Thymus (tissue), 11 donors: ENCODE measurements around the gene AP4M1. TPM values are rescaled to one million over a fixed set of nuclear protein-coding genes. Genes with fewer than 3 reads are reported as not detected.
"Not testable (repeated sequence)": the region's sequence is repeated elsewhere in the genome, so short reads cannot be mapped to it uniquely, and the experiment has no call there.

ENCODE experiments used
- DNase-seq, 9 donors: peaks; one replicate each; pipeline ENCODE4 v3.0.0-alpha.2; 2013; ENCODE audit warnings: low spot score in 9 of 9, low read depth in 6 of 9, missing footprints in 1 of 9
- H3K27ac ChIP-seq, 2 donors: one replicate each; pipeline ENCODE4 v1.5.1; 2013; ENCODE audit warnings: control low read depth in 1 of 2, low read depth in 1 of 2, low read length in 1 of 2, mild to moderate bottlenecking in 1 of 2, moderate library complexity in 1 of 2
- H3K27me3 ChIP-seq, 2 donors: one replicate each; pipeline ENCODE4 v1.5.1; 2013; ENCODE audit warnings: low read length in 1 of 2; ENCODE audit not compliant: control insufficient read depth in 2 of 2, insufficient read depth in 1 of 2
- H3K36me3 ChIP-seq, 2 donors: one replicate each; pipeline ENCODE4 v1.5.1; 2013; ENCODE audit warnings: low read length in 1 of 2, mild to moderate bottlenecking in 1 of 2, moderate library complexity in 1 of 2; ENCODE audit not compliant: control insufficient read depth in 2 of 2, insufficient read depth in 2 of 2
- H3K4me1 ChIP-seq, 2 donors: one replicate each; pipeline ENCODE4 v1.5.1; 2013; ENCODE audit warnings: low read length in 2 of 2; ENCODE audit not compliant: control insufficient read depth in 2 of 2, insufficient read depth in 2 of 2
- H3K4me3 ChIP-seq, 2 donors: one replicate each; pipeline ENCODE4 v1.5.1; 2013; ENCODE audit warnings: low read length in 2 of 2, control low read depth in 1 of 2, mild to moderate bottlenecking in 1 of 2
- H3K9me3 ChIP-seq, 2 donors: one replicate each; pipeline ENCODE4 v1.5.1; 2013; ENCODE audit warnings: low read length in 1 of 2, mild to moderate bottlenecking in 1 of 2; ENCODE audit not compliant: control insufficient read depth in 2 of 2, insufficient read depth in 1 of 2
- WGBS: extraction: QIAGEN DNeasy Blood & Tissue Kit; methylation state at CpG from one replicate; pipeline ENCODE4 v1.1.7; 2013; 5-methylcytosine and 5-hydroxymethylcytosine counted together
- polyA plus RNA-seq: library from polyadenylated mRNA; stranded (reverse); fragments of 200-250 nt; gene quantifications from one replicate; pipeline ENCODE4 v1.2.3, GENCODE V29; 2013
- total RNA-seq: library from RNA; stranded (reverse); fragments of 120-200 nt; gene quantifications from one replicate; pipeline ENCODE4 v1.2.4, GENCODE V29; 2013
- donor health status: healthy.

The AP4M1 gene
- total and polyA plus RNA-seq, 2 donors, result 12.7 to 14.2 TPM

DNA sequence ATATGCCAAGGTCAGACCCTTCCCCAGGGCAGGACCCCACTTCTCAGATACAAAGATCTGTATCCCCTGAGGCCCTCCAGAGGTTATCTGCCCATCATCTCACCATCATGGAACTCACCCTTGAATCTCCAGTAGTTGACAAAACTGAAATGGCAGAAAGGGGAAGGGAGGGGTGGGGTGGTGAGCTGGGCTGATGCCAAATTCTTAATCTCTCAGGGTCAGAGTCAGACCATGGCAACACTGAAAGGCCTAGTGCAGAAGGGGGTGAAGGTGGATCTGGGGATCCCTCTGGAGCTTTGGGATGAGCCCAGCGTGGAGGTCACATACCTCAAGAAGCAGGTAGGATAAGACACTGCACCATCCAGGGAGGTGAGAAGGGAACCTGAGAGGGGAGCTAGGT lies 21.1 kb downstream of the AP4M1 start:
- DNase-seq, result no peak
- no peaks in the 10 kb centered on the region for H3K27me3 ChIP-seq
- no peak overlapping the region for H3K27ac ChIP-seq
- 100% methylated on average over 1 of the region's 1 CpG for WGBS
- H3K4me1 ChIP-seq, result peaks cover 11 to 40% of the 10 kb centered on the region in 2 donors
- H3K4me3 ChIP-seq, result no peak overlapping the region
- peaks cover 0 to 10% of the 10 kb centered on the region in 2 donors for H3K9me3 ChIP-seq
- H3K36me3 ChIP-seq, result peaks cover 9 to 13% of the 10 kb centered on the region in 2 donors

DNA sequence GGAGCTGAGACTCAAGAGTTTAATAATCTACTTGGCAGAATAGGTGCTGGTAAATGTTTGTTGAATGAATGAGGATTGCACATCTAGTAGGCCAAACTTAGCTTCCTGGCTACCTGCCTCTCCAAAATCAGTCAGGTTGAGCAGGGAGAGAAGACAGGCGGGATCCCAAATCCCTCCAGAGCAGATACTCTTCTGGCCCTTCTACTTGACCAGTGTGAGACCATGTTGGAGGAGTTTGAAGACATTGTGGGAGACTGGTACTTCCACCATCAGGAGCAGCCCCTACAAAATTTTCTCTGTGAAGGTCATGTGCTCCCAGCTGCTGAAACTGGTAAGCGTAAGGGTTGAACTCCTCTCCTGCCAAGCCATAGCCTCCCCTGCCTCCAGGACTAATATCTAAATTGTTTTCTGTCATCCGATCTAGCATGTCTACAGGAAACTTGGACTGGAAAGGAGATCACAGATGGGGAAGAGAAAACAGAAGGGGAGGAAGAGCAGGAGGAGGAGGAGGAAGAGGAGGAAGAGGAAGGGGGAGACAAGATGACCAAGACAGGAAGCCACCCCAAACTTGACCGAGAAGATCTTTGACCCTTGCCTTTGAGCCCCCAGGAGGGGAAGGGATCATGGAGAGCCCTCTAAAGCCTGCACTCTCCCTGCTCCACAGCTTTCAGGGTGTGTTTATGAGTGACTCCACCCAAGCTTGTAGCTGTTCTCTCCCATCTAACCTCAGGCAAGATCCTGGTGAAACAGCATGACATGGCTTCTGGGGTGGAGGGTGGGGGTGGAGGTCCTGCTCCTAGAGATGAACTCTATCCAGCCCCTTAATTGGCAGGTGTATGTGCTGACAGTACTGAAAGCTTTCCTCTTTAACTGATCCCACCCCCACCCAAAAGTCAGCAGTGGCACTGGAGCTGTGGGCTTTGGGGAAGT lies 23.1 kb downstream of the AP4M1 start:
- 89% methylated on average over 4 of the region's 4 CpGs for whole genome bisulfite sequencing
- peak overlapping the region in 1 of 2 donors; percentile 8 for H3K27ac ChIP-seq

DNA sequence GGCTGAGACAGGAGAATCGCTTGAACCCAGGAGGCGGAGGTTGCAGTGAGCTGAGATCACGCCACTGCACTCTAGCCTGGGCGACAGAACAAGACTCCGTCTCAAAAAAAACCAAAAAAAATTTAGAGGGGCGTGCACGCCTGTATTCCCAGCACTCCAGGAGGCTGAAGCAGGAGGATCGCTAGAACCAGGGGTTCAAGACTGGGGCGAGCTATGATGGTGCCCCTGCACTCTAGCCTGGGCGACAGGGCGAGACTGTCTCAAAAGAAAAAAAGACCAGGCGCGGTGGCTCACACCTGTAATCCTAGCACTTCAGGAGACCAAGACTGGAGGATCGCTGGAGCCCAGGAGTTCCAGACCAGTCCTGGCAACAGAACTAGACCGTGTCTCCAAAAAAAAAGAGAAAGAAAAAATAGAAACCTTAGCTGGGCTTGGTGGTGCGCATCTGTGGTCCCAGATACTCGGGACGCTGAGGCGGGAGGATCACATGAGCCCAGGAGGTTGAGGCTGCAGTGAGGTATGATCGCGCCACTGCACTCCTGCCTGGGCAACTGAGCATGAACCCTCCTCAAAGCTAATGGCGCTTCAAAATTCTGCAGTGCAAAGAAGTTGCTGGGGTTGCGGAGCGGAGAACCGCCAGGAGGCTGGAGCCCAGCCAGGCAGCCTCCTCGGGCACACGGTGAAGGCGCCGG lies 24.9 kb downstream of the AP4M1 start:
- no peaks in the 10 kb centered on the region for H3K9me3 ChIP-seq
- peak in 1 of 9 donors; percentile 23 for DNase-seq
- peak overlapping the region; percentile 95 to 100 for H3K27ac ChIP-seq
- no peaks in the 10 kb centered on the region for H3K27me3 ChIP-seq
- 17% methylated on average over 29 of the region's 29 CpGs for WGBS
- peak overlapping the region; percentile 71 to 92 for H3K4me3 ChIP-seq
- peaks cover 11 to 39% of the 10 kb centered on the region in 2 donors for H3K4me1 ChIP-seq
- peaks cover 9 to 13% of the 10 kb centered on the region in 2 donors for H3K36me3 ChIP-seq

More for the DNA sequence above, 23.1 kb downstream of the AP4M1 start:
- DNase-seq, result no peak
- H3K4me1 ChIP-seq, result peaks cover 15 to 45% of the 10 kb centered on the region in 2 donors
- H3K4me3 ChIP-seq, result no peak overlapping the region
- peaks cover 9 to 13% of the 10 kb centered on the region in 2 donors for H3K36me3 ChIP-seq
- H3K9me3 ChIP-seq, result peaks cover 0 to 4% of the 10 kb centered on the region in 2 donors
- no peaks in the 10 kb centered on the region for H3K27me3 ChIP-seq

DNA sequence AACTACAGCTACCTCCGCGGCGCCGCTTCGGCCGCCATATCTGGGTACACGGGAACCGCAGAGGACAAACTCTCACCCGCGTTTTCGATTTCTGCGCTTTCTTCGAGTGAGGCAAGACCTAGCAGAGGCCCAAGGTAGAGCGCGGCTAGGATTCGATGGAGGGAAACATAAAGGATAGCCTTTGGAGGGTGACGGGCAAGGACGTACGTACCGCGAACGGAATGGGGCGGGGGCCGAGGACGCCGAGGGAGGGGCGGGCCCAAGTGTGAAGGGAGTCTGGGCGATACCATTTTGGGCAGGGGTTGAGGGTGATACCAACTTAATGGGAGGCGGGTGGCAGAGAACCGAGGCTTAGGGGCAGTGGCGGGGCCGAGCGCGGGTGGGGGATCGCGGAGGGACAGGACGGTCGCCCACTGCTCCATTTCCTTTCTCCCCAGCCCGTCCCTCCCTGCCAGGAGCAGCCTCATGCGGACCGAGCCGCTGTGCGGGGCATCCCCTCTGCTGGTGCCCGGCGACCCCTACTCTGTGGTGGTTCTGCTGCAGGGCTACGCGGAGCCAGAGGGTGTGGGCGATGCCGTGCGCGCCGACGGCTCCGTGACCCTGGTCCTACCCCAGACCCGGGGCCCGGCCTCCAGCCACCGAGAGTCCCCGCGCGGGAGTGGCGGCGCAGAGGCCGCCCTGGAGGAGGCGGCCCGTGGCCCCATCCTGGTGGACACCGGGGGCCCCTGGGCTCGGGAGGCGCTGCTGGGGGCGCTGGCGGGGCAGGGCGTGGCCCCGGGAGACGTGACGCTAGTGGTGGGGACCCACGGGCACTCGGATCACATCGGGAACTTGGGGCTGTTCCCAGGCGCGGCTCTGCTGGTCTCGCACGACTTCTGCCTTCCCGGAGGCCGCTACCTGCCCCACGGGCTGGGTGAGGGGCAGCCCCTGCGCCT lies 25.8 kb downstream of the AP4M1 start, which contains the start of gene MBLAC1:
TSS of gene MBLAC1 (plus strand) at position 37 of the 935 bp plus-strand sequence. CDS start at position 466, 429 bp downstream.
- Histone ChIP-seq H3K36me3 (peaks cover 9 to 10% of the 10 kb centered on the region in 2 donors), H3K9me3 (no peaks in the 10 kb centered on the region), H3K27me3 (no peaks in the 10 kb centered on the region), H3K4me1 (peaks cover 11 to 44% of the 10 kb centered on the region in 2 donors), H3K27ac (peak within 1 kb of the TSS; percentile 95 to 100), H3K4me3 (peak within 1 kb of the TSS; percentile 71 to 92)
- peak; percentile 90 to 98 (median 96) for DNase-seq
- WGBS, result under 1% methylated on average over 85 of the region's 85 CpGs

DNA sequence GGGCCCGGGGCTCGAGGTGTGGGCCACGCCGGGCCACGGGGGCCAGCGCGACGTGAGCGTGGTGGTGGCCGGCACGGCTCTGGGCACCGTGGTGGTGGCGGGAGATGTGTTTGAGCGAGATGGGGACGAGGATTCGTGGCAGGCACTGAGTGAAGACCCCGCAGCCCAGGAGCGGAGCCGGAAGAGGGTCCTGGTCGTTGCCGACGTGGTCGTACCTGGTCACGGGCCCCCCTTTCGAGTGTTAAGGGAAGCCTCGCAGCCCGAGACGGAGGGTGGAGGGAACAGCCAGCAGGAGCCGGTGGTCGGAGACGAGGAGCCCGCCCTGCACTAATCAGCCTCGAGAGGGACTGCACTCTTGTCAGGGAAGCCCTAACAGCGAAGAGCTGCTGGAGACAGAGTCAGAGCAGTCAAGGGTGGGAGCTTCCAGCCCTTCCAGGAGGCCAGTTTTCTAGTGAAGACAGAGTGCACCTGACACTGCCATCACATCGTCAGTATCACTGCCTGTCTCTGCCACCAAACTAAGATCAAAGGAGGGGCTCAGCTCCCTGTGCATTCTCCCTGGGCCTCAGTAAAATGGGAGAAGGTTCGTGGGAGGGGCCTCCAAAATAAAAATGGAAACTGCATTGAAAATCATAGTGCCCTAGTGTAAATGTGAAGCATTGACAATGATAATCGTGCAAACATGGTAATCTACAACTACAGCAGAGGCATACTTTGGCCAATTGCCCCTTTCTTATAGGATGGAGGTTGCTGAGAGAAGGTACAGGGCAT lies 26.6 kb downstream of the AP4M1 start:
- peak overlapping the region; percentile 71 to 92 for H3K4me3 ChIP-seq
- H3K9me3 ChIP-seq, result no peaks in the 10 kb centered on the region
- whole genome bisulfite sequencing, result 4% methylated on average over 37 of the region's 37 CpGs
- H3K36me3 ChIP-seq, result peaks cover 5 to 7% of the 10 kb centered on the region in 2 donors
- H3K27me3 ChIP-seq, result no peaks in the 10 kb centered on the region
- peak in 6 of 9 donors; percentile 33 to 73 (median 40) for DNase-seq
- H3K27ac ChIP-seq, result peak overlapping the region; percentile 95 to 100
- H3K4me1 ChIP-seq, result peaks cover 11 to 53% of the 10 kb centered on the region in 2 donors

DNA sequence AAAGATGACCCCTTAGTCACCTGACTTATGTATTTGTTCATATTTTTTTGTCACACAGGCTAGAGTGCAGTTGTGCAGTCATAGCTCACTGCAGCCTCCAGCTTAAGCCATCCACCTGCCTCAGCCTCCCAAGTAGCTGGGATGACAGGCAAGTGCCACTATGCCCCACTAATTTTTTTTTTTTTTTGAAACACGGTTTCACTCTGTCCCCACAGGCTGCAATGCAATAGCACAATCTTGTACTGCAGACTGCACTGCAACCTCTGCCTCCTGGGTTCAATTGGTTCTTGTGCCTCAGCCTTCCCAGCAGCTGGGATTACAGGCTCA lies 27.2 kb downstream of the AP4M1 start:
- H3K36me3 ChIP-seq, result peaks cover 5 to 7% of the 10 kb centered on the region in 2 donors
- no peak for DNase-seq
- H3K27me3 ChIP-seq, result no peaks in the 10 kb centered on the region
- 83% methylated on average over 1 of the region's 1 CpG for WGBS
- H3K4me1 ChIP-seq, result peaks cover 11 to 54% of the 10 kb centered on the region in 2 donors
- no peak overlapping the region for H3K4me3 ChIP-seq
- no peaks in the 10 kb centered on the region for H3K9me3 ChIP-seq
- peak overlapping the region in 1 of 2 donors; percentile 95 for H3K27ac ChIP-seq

DNA sequence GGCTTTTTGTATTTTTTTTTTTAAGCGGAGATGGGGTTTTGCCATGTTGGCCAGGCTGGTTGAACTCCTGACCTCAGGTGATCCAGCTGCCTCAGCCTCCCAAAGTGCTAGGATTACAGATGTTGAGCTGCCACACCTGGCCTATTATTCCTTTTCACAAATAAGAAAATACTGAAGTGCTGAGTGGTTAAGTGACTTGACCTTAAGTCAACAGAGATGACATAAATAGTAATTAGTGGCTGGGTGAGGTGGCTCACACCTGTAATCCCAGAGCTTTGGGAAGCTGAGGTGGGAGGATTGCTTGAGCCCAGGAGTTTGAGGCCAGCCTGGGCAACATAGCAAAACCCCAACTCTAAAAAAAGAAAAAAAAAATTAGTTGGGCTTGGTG lies 28.8 kb downstream of the AP4M1 start:
- peaks cover 11 to 47% of the 10 kb centered on the region in 2 donors for H3K4me1 ChIP-seq

More for the DNA sequence above, 28.8 kb downstream of the AP4M1 start:
- not testable (repeated sequence) for H3K36me3 ChIP-seq, DNase-seq, H3K4me3 ChIP-seq, H3K9me3 ChIP-seq, H3K27me3 ChIP-seq, H3K27ac ChIP-seq
- 96% methylated on average over 1 of the region's 1 CpG for WGBS
